NCI-H128 (cell line): Measurements from ENCODE around the gene XCR1.
"Not testable (repeated sequence)": the region's sequence is repeated elsewhere in the genome, so short reads cannot be mapped to it uniquely, and the experiment has no call there.

ENCODE experiments used
- DNase-seq: peaks from one replicate; lab custom pipeline; 2025; ENCODE audit not compliant: unreplicated experiment; lab: John Stamatoyannopoulos, UW

The XCR1 gene

DNA sequence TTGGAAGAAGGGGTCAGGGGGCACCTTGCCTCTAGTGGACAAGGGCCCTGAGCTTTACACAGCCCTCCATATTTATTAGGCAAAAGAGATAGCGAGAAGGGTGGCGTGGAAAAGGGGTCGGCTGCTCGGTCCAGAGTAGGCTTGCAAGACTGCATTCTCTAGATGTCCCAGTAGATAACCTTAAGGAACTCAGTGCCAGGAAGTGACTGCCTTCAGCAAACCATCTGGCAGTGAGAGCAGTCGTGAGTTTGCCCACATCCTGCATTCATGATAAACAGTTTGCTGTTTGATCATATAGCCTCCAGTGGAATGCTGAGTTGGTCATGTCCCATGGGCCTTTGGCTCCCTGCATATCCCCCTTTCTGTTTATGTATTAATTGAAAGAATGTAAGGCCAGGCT is 18.9 kb upstream of the XCR1 start:
- not testable (repeated sequence) for DNase-seq

DNA sequence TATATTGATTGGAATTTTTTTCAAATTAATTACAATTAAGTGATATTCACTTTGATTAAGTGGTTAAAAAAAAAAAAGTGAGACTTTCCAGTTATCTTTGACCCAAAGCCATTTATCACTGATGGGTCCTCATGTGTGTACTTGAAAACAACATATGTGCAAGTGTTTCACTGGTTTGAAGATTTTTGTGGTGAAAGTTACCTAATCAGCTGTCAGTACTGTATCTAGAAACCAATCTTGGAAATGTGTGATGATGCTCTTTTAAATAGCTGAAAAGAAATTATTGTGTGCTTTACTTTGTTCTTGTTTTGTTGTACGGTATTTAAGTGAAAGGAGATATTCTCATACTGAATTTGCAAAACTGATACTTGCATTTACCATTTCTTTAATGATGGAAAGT is 11.6 kb upstream of the XCR1 start:
- DNase-seq: no peak

DNA sequence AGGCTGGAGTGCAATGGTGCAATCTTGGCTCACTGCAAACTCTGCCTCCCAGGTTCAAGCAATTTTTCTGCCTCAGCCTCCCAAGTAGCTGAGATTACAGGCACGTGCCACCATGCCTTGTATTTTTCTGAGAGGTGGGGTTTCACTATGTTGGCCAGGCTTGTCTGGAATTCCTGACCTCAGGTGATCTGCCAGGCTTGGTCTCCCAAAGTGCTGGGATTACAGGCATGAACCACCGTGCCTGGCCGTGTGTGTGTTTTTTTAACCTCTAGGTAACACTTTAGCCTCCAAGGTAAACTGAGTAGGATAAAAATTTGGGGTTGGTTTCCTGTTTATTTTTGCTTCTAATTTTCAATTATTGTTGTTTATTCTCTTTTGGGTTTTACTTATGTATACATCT is 10.8 kb upstream of the XCR1 start:
- not testable (repeated sequence) for DNase-seq

DNA sequence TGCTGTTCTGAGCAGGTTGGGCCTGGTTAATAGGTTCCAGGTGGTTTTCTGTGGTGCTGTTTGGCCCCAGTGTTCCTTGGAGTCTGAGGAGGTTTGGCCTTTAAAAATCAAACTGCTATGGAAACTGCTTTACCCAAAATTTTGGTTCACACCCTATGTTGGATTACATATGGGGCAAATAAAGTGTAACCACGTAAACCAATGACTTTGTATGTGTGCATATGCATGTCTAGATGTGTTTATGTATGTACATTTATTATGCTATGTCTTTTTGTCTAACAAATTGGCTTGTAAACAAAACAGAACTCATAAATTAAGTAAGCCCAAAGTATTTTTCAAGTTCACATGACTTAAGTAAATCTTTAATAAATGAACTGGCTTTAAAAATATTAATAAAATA is 8.9 kb upstream of the XCR1 start:
- DNase-seq: no peak

DNA sequence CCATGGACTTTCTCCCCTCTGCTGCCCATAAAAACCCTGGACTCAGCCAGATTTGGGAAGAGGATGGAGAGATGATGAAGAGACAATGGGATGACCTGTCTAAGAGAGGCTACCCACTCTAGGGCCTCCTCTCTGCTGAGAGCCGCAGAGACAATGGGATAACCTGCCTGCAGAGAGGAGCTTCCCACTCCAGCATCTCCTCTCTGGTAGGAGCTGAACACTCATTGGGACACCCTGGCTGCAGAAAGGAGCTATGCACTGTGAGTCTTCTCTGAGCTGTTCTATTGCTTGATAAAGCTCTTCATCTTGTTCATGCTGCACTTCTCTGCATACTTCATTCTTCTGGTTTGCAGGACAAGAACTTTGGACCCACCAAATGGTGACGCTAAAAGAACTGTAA is 4.5 kb upstream of the XCR1 start:
- no peak for DNase-seq

DNA sequence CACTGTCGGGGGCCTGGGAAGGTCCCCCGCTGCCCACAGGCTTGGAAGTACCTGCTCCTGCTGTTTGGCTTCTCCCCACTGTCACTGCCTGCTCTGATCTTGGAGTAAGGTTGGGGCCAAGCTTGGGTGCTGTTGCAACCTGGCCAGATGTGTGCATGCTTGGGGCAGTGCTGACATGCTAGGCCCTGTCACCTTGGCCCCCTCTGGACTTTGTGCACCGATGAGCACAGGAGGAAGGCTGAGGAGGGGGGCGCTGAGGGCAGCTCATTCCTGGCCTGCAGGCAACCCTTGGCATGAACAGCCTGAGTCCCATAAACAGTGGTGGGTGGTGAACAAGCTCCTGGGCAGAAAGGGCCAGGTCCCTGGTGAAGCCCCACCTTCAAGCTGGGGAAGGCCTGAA is 4.0 kb upstream of the XCR1 start:
- DNase-seq: no peak

DNA sequence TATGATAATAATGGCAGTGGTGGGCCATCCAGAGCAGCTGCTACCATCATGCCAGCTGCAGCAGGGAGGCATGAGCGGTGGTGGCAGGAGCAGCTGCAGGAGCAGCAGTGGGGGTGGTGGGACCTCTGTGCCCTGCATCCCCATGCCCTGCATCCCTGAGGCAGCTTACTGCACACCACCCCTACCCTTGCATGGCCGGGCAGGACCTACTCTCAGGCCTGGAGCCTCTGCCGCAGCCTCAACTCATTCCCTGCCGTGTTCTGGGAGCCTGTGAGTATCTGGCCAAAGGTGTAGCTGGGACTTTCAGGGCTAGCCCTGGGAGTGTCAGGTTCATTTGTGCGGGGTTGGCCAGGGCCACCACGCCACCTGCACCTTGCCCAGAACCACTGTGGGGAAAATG is 3.3 kb upstream of the XCR1 start:
- DNase-seq: no peak

DNA sequence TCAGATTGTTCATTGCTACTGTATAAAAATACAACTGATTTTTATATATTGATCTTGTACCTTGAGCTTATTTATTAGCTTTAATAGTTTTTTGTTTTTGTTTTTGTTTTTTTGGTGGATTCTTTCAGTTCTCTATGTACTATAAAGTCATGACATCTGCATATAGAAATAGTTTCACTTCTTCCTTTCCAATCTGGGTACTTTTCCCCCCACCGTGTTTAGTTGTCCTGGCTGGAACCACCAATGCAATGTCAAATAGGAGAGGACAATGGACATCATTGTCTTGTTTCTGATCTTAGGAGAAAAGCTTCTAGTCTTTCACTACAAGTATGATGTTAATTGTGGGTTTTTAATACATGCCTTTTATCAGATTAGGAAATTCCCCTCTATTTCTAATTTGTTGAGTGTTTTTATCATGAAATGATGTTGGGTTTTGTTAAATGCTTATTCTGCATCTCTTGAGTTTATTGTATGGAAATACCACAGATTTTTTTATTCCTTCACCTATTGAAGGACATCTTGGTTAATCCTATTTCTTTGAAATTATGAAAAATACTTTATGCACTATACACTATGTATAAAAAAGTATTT is 2.8 kb upstream of the XCR1 start:
- DNase-seq: no peak

DNA sequence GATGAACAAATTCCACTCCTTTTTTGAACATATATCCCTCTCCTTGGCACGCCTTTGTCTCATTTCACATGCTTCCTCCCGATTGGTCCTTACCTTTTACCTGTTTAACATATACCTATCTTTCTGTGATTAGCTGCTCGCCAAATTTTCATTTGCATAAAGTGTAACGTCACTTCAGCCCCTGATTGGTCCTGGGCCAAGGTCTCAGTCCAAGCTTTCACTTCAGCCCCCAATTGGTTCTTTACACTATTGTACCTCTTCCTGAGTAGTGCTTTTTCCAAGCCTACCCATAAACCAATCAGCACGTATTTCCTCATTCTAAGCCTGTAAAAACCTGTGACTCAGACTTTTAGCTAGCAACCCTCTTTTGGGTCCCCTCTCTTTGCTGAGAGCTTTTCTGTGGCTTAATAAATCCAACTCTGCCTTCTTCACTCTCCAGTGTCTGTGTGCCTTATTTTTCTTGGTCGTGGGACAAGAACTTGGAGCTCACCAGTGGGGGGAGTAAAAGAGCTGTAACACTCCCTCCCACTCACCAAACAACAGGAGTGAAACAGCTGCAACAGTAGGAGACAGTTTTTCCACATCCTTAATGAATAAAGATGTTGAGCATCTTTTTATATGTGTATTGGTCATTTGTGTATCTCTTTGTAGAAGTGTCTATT is 584 bp upstream of the XCR1 start:
- DNase-seq: no peak

DNA sequence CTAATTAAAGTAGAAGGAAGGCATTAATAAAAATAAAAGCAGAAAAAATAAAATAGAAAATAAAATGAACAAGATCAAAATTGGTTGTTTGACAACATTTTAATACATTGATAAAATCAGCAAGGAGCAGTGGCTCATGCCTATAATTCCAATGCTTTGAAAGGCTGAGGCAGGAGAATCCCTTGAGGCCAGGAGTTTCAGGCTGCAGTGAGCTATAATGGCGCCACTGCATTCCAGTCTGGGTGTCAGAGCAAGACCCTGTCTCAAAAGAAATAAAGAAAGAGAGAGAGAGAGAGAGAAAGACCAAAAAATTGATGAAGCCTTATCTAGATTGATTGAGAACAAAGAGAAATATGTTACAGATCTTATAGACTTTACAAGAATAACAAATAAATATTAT is 2.1 kb downstream of the XCR1 start:
- no peak for DNase-seq

DNA sequence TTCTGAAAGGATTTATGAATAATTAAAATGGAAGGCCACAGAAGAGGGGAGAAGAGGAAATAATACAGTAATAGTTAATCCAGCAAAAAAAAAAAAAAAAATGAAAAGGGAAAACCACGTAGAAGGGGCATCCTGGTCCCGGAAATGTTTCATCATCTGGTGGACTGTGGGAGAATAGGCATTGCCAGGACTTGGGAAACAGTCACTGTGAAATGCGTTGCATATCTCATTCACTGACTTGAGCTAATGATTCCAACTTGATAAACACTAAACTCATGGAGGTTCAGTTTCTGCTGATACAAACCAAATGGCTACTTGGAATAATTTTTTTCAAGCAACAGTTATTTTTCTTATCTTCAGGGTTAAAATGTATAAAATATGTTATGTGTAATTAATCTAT is 3.2 kb downstream of the XCR1 start:
- no peak for DNase-seq

DNA sequence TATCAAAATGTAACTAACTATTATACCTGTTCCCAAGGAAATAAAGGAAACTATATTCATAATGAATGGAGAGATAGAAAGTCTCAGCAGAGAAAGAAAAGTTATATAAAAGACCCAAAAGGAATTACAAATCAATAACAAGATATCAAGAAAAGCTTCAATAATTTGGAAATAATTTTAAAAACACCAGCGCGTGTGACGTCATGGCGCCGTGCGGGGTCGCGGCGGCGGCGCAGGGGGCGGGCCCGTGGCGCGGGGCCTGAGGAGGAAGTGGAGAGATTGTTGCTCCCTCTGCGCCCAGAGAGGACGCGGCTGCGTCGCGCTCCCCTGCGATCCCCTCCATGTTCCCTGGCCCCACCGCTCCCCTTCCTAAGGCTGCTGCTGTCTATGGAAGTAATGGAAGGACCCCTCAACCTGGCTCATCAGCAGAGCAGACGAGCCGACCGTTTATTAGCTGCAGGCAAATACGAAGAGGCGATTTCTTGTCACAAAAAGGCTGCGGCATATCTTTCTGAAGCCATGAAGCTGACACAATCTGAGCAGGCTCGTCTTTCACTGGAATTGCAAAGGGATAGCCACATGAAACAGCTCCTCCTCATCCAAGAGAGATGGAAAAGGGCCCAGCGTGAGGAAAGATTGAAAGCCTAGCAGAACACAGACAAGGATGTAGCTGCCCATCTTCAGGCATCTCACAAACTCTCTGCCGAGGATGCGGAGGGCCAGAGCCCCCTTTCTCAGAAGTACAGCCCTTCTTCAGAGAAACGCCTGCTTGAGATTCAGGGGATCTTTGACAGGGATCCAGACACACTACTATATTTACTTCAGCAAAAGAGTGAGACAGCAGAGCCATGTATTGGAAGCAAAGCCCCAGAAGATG is 4.1 kb downstream of the XCR1 start:
- no peak for DNase-seq

DNA sequence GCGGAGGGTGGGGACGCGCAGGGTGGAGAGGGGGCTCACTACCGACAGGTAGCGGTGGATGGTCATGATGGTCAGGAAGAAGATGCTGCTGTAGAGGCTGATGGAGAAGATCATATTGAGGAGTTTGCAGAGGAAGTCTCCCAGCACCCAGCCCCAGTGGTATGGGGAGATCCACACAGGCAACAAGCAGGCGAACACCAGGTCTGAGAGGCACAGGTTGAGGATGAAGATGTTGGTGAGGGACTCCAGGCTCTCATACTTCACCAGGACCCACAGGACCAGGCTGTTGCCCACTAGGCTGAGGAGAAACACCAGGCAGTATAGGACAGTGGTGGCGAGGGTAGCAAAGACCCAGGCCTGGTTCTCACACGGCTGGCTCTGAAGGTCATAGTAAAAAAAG is 5.8 kb downstream of the XCR1 start:
- no peak for DNase-seq

DNA sequence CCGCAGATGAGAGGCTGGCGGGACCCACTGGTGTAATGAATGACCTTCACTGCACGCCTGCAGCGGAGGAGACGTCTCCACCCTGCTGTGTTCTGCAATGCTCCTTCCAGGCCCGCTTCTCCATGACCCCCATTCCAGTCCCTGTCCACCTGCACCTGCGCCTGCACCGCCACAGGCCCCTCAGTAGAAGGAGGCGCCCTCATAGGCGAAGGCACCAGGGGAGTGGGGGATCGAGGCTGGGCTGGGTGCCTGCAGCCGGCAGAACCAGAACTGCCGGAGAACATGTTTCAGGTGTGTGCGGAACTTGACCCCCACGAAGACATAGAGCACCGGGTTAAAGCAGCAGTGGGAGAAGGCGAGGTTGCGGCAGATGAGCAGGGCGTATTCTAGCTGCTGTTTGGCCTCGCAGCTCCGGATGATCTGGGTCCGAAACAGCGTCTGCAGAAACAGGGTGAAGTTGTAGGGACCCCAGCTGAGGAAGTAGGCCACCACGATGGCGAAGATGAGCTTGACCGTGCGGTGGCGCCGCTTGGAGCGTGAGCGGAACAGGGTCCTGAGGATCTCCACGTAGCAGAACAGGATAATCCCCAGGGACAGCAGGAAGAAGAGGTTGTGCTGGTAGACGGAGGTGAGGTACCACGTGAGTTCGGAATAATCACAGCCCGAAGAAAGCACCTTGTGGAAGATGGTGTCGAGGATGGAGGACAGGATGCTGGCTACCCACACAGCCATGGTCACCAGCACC is 6.3 kb downstream of the XCR1 start:
- no peak for DNase-seq

DNA sequence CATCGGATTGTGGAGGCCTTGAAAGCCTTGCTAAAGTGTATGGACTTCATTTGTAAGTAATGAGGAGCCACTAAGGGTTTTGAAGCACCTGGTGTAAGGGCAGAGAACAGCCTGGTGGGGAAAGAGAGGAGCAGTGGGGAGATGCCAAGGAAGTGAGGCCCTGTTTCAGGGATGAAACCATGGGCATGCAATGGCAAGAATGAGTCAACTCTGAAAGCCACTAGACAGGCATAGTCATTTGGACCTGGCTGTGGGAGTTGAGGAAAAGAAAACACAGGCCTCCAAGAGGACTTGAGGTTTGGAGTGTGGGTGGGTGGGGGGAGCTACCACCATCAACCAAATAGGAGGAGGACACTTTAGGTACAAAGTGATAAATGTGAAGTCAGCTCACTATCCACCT is 7.6 kb downstream of the XCR1 start:
- no peak for DNase-seq

DNA sequence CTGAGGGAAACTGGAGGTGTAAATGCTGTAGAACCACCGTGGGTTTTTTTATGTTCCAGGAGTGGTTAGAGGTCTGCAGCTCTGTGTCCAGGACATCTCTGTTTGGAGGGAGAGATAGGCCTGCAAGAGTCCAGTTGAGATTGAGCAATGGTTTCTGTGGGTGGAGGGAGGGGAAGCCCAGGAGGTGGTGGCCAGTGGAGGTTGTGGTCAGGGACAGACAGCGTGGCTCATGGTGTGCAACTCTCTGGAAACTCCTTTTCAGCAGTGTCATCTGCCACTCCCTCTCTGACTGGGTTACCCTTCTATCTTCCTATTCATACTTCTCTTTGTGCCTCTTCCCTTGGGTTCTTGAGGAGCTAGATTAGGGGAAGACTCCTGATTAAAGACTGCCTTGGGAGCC is 9.6 kb downstream of the XCR1 start:
- DNase-seq: no peak

DNA sequence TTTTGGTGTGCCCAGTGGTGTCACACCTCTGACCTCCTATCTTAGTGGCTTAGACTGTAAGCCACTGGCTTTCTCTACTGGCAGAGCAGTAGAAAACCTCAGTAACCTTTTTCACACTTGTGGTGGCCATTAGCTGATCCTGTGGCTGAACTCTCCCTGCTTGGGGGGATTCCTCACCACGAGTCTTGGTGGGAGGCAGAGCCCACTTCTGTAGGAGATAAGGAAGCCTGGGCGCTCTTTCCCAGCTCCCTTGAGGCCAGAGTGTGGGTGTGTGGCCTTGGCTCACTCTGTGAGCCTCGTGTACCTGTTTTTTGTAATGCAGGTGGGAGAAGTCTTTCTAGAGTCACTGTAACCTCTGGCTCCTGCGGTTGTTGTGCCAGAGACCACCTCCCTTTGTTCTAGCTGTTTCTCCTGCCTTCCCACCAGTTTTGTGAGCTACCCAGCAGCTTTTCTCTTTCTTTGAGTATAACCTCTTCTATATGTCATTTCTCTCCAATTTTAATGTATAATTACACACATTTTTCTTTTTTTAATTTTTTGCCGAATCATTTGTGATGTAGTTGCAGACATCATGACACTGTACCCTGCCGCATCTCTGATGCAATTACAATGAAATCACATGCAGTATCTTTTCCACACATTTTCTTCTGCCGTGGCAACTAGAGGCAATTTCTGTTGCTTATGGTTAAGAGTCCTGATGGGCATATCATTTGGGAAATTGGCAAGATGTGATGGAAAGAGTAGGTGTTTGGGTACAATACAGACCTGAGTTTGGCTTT is 13.8 kb downstream of the XCR1 start:
- no peak for DNase-seq

DNA sequence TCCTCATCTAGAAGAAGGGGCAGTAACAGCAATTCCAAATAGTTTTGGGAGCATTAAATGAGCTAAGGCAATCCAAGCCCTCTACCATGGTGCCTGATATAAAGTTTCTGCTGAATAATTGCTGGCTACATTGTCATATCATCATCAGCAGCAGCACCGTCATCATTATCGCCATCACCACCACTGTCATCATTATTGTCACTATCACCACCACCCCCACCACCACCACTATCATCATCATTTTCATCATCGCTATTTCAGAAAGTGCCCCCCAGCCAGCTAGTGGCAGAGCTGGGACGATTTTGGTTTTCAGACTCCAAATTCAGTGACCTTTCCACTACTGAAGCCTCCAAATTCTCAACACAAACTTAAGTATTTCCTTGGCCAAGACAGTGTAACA is 15.0 kb downstream of the XCR1 start:
- no peak for DNase-seq

DNA sequence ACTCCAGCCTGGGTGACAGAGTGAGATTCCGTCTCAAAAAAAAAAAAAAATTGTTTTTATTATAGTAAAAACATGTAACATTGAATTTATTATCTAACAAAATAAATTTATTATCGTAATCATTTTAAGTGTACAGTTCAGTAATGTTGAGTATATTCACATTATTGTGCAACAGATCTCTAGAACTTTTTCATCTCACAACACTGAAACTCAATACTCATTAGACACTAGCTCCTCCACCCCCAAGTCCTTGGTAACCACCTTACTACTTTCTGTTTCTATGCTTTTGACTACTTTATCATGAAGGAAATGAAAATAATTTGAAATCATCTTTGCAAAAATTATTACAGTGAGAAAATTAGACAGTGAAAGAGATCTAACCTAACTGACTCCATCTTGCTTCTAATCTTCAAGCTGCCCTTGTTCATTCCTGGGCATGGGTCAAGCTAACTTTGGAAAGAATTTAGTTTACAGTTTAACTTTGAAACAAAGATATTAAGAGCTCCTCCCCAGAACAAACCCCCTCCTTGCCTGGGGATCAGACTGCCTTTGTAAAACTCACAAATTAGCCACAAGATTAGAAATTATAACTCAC is 16.7 kb downstream of the XCR1 start:
- no peak for DNase-seq

DNA sequence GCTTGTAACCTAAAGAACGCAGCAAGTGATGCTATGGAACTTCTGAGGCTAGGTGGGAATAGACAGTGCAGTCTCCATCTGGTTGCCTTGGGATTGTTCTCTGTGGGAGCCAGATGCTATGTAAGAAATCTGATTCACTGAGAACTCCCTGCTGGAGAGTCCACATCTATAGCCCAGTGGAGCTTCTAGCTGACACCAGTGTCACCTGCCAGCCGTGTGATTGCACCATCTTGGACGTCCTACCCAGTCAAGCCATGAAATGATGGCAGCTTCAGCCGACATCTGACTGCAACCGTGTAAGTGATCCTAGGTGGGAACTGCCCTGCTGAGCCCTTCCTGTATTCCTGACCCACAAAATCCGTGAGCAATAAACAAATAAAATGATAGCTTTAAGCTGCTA is 19.2 kb downstream of the XCR1 start:
- DNase-seq: no peak

DNA sequence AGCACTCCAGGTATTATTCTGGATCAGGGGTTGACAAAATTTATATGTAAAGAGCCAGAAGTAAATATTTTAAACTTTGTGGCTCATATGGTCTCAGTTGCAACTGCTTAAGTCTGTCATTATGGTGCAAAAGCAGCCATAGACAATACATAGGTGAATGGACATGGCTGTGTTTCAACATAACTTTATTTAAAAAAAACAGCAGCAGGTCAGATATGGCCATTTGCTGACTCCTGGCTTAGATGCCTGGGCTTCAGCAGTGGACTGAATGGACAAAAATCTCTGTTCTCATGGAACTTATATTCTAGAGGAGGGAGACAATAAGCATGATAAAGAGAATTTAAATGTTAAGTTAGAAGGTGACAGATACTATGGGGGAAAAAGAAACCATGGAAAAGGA is 20.0 kb downstream of the XCR1 start:
- no peak for DNase-seq
